GM21360 (cell line): ENCODE measurements around the gene PRDM9.
"Not testable (repeated sequence)": the region's sequence is repeated elsewhere in the genome, so short reads cannot be mapped to it uniquely, and the experiment has no call there.

Source experiments
- ATAC-seq: cut with Tn5 transposase; IDR thresholded peaks from one replicate; pipeline ENCODE4 v1.9.1; 2021; ENCODE audit warnings: mild to moderate bottlenecking, moderate library complexity; ENCODE audit not compliant: unreplicated experiment

Gene PRDM9

DNA sequence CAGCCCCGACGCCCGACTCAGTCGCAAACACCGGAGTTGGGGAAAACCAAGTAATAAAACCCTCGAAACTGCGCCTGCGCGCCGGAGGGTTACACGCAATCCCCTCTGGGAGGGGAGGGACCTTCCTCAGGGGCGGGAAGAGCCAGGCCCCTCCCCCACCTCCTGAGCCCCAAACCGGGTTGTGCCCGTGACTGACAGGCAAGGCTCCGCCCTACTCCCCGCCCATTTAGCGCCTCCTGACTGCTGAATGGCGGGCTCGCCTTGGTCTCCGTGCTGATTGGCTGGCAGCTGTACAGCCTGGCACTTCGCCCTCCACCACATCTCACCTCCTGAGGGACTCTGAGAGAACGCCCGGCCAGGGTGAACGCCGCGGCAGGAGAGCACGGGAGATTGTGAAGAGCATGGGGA lies at the start of gene PRDM9:
Gene PRDM9, plus strand, starts transcription at position 332 of the 408 bp plus-strand sequence. CDS start 1,425 bp downstream, outside the sequence.
- ATAC-seq, result no peak

DNA sequence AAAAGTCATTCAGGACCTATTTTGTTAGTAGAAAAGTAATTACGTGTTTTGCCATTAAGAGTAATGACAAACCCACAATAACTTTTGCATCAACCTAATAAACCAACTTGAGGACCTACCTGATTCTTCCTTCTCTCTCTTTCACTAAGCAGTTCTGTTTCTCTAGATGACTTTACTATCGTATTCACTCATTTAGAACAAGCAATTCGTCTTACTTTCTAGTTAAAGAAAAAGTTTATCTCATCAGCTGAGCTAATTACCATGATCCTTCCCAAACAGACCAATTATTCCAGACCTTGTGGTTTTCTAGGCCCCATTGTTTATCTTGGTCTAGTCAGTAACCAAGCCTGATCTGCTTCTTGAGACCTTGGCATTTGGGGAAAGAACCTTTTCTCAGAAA lies 49.6 kb upstream of the PRDM9 start:
- no peak for ATAC-seq

DNA sequence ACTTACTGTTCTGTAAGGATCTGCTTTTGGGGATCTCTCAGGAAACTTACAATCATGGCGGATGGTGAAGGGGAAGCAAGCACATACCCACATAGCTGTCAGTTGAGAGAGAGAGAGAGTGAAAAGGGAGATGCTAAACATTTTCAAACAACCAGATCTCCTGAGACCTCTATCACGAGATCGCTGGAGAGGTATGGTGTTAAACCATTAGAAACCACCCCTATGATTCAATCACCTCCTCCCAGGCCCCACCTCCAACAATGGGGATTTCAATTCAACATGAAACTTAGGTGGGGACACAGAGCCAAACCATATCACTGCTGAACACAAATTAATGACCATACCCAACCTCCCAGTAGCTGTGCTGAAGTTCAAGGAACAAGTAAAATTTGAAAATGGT lies 48.2 kb upstream of the PRDM9 start:
- ATAC-seq, result no peak

DNA sequence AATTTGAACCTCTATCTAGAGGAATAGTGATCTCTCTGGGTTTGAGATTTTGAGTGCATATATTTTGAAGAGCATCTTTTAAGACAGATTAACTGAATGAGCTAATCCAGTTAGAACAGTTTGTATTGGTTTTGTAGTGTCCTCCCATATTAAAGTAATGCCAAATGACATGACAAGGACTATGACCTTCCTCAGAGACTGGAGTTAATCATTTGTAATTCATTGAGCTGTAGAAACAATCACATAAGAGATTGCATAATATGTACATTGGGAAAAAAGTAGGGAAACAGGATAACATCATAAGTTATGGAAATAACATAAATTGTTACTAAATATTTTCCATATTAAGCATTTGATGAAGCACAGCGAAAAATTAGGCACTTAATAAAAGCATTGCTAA lies 45.8 kb upstream of the PRDM9 start:
- no peak for ATAC-seq

DNA sequence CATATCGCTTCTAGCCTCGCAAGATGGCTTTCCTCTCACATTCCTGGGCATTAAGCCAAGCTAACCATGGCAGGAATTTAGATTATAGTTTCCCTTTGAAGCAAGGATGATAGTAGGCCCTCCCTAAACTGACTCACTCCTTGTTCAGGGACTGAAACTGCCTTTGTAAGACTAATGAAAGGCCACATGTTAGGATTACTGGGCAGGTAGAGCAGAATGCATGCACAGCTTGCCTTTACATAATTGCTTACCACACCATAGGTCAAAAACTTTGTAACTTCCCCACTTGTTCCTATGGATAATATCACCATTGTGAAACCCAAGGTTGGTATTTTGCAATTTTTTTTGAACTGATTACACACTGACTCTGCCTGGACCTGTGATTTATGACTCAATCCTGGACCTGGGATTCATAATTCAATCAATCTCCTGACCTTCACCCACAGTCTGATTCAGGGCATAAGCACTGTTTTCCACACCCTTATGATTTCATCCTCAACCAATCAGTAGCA lies 41.0 kb upstream of the PRDM9 start:
- ATAC-seq, result no peak

DNA sequence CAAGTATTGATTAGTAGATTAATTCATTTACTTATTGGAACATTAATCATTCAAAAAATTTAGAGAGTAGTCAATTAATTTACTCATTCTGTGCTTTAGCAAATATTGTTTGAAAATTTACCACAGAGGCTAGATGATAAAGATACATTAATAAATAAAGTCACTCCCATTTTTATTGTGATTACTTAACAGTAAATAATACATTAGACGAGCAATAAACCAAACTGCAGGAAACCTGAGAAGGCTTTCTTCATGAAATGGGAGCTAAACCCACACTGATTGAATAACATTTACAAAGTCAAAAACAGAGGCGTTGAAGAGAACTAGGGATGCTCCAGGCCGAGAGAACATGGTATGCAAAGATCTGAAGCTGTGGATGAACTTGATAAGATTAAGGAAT lies 38.8 kb upstream of the PRDM9 start:
- no peak for ATAC-seq

DNA sequence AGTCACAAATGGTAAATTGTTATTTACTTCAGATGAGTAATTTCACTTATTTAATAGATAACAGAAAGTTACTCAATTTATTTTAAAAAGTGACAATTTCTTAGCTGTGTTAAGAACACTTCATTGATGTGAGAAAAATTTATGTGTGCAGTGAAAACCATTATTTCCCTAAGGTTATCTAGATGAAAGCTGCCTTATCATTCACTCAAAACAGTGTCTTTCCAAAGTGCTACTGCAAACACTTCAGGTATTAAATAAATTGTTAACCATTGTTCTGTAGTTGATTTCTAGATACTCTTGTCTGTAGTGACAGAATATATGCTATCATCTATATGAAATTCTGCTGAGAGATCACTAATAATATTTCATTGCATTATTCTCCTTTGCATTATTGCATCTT lies 33.5 kb upstream of the PRDM9 start:
- no peak for ATAC-seq

DNA sequence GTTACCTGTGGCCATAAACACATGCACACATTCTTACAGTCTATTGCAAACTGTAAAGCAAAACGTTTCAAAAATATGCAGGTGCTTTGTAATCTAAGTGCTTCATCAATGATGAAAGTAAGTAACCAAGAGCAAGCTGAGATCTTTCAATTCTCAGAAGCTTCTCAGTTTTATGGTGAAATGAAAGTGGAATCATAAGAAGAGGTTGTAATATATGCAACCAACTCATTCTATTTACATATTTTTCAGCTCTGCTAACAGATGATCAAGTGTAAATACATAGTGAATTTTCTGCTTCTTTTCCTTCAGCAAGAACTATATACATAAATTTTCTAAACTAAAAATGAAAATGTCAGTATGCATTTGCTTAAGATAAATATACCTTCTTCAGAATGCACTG lies 33.1 kb upstream of the PRDM9 start:
- ATAC-seq, result no peak

DNA sequence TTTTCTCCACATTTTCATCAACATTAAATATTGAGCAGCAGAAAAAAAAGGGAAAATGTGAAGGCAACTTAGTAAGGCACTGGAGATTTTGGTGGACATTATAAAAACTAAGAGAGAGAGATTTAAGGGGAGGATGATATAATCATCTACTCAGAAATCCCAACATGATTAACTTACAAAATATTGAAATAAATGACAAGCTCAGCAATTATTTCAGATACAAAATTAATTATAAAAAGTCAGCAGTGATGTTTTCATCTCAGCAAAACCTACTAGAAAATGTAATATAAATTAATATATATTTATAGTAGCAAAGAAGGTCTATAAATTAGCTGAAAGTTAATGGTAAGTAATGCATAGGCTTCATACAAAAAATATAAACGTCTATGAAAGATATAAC lies 30.8 kb upstream of the PRDM9 start:
- ATAC-seq, result no peak

DNA sequence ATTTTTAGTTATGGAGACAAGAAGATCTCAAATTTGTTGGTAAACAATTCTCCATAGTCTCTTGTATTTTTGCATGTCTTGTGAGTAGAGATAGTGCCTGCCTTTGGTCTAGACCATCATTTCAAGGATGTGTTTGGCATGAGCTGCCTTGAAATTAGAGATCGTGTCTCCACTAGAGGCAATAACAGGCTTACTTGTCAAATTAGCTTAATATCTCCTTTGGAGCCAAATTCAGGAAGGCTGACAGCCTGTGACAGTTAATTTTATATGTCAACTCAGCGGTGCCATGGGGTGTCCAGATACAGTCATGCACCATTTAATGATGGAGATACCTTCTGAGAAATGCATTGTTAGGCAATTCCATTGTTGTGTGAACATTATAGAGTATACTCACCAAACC lies 24.8 kb upstream of the PRDM9 start:
- ATAC-seq, result no peak

DNA sequence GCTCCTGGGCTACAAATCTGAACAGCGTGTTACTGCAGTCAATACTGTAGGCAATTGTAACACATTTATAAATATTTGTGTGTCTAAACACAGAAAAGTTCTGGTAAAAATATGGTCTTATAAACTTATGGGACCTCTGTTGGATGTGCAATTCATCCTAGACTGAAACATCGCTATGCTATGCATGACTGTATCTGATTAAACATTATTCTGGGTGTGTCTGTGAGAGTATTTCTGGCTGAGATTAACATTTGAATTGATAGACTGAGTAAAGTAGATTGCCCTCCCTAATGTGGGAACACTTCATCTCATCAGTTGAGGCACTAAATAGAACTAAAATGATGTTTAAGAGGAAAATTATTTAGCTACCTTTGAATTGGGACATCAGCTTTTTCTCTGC lies 24.3 kb upstream of the PRDM9 start:
- no peak for ATAC-seq

DNA sequence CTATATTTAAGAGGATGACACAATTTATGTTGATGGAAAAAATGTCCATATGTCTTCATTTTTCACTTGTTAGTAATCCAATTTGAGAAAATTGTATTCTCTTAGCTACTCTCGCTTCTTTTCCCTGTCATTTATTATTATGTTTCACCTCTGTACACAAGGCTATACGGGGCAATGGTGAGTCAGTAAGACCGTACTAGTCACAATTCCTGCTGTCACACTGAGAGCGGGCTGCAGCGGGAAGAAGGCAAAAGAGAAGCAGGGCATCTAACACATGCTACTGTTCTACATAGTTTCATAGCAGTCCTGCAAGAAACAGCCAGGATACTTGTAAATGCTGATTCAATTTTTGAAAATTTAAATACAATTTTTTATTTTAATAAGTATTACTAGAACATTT lies 23.3 kb upstream of the PRDM9 start:
- ATAC-seq, result no peak

DNA sequence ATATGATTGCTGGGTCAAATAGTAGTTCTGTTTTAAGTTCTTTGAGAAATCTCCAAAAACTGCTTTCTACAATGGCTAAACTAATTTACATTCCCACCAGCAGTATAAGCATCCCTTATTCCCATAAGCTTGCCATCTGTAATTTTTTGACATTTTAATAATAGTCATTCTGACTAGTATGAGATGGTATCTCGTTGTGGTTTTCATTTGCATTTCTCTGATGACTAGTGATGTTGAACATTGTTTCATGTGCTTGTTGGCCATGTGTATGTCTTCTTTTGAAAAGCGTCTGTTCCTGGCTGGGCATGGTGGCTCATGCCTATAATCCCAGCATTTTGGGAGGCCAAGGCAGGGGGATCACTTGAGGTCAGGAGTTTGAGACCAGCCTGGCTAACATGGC lies 21.2 kb upstream of the PRDM9 start:
- ATAC-seq, result not testable (repeated sequence)

DNA sequence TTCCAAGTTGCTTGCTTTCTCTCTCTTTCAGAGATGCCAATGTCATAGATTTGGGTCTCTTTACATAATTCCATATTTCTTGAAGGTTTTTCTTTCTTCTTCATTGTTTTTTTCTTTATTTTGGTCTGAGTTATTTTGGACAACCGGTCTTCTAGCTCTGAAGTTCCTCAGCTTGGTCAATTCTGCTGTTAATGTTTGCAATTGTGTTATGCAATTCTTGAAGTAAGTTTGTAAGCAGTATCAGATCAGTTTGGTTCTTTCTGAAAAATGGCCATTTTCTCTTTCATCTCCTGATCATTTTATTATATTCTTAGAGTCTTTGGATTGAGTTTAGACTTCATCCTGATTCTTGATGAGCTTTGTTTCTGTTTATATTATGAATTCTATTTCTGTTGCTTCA lies 16.4 kb upstream of the PRDM9 start:
- ATAC-seq, result no peak

DNA sequence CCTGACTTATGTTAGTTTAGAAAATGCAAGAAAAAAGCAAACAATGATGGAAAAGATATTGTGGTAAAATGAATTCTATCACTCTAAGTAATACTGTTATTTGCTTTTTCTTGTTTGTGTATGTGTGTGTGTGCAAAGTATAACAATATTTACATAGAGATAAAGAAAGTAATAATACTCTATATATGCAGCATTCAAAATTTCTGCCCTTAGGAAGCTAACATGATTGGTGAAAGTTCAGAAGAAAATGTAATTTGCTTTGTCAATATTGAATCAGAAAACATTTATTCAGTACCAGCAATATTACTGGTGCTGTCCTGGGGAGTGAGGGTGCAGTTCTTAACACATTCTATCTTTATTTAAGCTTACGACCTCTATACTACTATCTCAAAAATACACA lies 12.9 kb upstream of the PRDM9 start:
- no peak for ATAC-seq

DNA sequence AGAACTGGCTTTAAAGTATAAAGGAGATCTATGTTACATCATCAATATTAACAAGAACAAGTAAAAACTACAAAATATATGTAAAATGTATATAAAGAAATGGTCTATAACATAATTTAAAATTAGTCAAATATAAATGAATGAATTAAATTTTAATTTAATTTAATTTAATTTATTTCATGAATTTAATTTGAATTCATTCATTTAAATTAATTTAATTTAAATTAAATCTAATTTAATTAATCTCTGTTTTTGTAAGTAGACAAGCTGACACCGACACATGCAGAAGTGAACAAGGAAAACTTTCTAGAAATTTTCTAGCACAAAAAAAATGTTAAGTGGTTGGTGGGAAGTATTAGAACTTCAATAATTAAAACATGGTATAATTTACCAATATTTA lies 10.8 kb upstream of the PRDM9 start:
- ATAC-seq, result no peak

DNA sequence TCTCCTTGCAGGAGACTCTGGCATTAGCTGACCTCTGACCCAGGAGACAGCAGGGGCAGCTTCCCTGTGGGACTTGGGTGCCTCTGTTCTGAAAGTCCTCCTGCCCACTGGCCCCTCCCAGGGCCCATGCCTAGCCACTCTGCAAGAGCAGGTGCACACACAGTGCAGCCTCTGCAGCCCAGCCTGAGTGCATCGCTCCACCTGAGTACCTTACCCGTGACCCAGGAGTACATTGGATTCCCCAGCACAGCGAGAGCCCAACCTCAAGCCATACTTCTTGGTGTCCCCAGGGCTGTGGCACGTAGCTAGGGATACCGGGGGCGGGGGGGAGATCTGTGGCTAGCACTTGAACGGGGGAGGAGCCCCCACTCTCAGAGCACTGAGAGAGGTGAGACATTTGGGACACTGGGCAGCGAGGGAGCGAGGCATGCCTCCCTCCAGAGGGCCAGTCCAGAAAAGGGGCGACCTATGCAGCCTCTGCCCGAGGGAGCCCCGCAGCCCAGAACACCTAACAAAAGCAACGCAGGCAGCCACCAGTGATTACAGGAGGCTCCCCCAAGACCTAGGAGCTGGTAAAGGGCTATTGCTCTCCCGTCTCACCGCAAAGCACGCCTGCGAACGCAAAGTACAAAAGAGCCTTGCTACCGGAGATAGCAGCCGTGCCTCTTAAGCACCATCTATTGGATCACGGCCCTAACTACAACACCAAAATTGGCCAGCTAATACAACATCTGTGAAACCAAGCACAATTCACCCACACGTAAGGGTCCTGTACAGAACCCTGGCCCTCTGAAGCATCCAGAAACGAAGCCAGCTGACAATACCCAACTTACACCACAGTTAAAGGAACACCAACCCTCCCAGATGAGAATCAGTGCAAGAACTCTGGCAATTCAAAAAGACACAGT lies 826 bp upstream of the PRDM9 start:
- ATAC-seq, result no peak

DNA sequence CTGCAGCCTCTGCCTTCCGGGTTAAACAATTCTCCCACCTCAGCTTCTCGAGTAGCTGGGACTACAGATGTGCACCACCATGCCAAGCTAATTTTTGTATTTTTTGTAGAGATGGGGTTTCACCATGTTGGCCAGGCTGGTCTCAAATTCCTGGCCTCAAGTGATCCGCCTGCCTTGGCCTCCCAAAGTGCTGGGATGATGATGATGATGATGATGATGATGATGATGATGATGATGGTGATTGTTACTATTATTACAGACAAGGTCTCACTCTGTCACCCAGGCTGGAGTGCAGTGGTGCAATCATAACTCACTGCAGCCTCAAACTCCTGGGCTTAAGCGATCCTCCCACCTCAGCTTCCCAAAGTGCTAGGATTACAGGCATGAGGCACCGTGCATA lies 3.0 kb downstream of the PRDM9 start:
- not testable (repeated sequence) for ATAC-seq

DNA sequence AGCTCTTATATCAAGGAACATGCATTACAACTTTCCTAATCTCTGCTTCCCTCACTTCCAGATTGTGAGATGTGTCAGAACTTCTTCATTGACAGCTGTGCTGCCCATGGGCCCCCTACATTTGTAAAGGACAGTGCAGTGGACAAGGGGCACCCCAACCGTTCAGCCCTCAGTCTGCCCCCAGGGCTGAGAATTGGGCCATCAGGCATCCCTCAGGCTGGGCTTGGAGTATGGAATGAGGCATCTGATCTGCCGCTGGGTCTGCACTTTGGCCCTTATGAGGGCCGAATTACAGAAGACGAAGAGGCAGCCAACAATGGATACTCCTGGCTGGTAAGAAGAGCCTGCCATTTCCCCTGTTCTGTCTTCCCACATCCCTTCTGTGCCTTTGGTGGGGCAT lies 15.1 kb downstream of the PRDM9 start:
- ATAC-seq, result no peak

DNA sequence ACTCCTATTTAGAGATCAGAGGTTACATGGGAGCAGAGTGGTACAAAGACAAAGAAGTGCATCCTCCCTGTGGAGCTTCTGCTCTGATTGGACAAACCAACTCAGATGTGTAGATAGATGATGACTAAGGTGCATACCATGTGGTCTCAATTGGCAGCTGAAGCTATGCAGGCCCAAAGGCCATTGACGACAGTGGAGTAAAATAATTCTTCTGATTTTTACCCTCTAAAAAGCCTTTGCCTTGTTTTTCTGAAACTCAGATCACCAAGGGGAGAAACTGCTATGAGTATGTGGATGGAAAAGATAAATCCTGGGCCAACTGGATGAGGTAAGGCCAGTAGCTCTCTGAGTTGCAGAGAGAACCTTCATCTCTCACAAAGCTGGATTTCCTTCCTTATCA lies 15.6 kb downstream of the PRDM9 start:
- no peak for ATAC-seq

DNA sequence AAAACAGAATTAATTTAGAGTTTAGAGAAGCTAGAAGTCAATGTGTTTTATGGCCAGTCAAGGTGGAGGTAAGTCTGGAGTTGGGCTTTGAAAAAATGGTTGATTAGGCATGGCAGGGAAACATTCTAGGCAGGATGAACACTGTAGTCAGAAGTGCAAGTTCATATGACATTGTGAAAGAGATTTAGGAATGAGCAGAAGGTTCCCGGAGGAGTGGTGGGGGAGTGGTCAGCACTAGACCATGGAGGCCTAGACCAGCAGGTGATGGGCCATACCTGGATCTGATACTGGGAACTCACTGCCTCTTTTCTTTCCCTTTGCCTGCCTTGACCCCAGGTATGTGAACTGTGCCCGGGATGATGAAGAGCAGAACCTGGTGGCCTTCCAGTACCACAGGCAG lies 16.6 kb downstream of the PRDM9 start:
- no peak for ATAC-seq

DNA sequence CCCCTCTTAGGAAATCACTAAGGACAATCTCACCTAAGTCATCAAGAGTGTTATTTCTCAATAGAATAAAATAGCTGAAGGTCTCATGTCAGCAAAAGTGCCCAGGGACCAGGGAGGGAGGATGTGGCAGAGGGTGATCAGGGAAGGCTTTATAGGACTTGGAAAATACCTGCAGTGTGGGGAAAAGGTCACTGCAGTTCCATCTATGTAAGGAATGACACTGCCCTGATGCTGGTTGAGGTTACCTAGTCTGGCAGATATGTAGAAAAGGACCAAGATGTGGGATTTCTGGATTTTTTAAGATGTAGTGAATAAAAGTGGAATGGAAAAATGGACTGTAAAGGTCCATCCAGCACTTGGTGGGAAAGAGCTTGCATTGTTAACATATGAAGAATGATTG lies 18.3 kb downstream of the PRDM9 start:
- ATAC-seq, result no peak

DNA sequence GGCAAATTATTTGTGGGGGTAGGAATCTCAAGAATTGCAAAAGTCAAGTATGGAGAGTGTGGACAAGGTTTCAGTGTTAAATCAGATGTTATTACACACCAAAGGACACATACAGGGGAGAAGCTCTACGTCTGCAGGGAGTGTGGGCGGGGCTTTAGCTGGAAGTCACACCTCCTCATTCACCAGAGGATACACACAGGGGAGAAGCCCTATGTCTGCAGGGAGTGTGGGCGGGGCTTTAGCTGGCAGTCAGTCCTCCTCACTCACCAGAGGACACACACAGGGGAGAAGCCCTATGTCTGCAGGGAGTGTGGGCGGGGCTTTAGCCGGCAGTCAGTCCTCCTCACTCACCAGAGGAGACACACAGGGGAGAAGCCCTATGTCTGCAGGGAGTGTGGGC lies 19.2 kb downstream of the PRDM9 start:
- ATAC-seq, result not testable (repeated sequence)
